Amniotic stem cell (primary cell): Measurements from ENCODE around the gene DTX1.

ENCODE experiments used
- DNase-seq: peaks from one replicate; lab custom pipeline; 2025; lab: John Stamatoyannopoulos, UW

Gene DTX1

DNA sequence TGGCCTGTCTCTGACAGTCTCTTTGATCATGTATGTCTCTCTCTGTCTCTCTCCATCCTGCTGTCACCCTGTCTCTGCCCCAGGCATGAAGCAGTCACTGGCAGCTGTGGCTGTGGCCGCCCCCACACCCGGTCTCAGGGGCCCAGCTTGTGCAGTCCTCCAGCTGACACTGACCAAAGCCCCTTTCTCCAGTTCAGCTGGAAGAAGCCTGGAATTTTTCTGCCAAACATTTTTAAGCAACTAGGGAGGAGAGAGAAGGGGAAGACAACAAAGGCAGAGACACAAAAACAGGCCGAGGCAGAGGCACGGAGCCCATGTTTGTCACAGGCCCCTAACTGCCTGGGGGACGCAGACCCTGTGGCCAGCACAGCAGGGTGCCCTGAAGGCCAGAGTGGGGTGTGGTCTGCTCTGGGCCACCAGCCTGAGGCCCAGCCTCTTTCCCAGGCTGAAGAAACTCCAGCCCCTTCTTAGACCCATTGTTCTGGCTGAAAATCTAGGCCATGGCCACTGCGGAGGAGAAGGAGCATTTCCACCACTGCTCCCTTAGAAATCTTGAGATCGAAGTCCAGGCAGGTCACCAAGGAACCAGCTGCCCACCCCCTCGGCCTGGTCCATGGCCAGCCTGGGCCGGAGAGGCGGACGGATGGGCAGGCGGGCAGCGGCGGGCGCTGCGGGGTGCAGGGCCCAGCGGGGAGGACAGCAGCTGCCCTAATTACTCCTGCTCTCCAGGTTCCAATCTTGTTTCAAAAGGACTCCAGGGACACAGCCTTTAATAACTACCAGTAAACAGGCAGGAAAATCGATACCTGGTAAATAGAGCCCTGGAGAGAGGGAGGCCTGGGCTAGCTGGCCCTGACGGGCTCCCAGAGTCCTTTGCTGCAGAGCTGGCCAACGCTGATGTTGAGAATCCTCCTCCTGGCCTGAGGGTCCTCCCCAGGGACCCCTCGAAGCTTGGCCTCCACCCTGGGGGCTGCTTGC, 14.9 kb downstream of the DTX1 start:
- DNase-seq: no peak

DNA sequence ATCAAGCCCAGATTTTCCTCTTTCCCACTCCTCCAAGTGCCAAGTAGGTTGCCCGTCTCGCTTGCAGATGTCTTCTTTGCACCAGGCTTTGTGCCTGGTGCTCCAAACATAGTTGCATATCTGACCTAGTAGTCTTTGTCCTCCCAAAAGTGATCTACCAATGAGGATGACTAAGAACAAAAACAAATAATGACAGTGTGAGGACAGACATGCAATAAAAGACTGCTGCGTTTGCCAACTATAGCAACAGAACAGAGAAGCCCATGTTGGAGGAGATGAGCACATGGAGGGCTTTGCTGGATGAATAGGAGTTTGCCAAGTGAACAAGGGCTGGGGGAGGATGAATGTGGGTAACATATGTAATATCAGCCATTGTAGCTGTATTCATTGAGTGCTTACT, 15.6 kb downstream of the DTX1 start:
- no peak for DNase-seq

DNA sequence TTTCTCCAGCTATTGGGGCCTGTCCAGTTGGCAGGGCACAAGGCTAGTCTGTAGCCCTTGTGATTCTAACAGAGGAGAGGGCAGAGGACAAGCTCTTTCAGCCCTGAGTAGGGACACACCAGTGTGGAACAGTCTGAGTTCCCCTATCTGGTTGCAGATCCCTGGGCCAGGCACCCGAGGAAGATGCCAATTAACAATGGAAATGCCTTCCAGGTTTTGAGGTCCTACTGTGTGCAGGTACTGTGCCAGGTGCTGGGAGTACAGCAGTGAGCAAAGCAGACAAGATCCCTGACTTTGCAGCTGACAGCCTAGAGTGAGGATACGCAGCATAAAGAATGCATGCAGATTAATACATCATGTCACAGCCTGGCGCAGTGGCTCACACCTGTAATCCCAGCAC, 17.1 kb downstream of the DTX1 start:
- no peak for DNase-seq

DNA sequence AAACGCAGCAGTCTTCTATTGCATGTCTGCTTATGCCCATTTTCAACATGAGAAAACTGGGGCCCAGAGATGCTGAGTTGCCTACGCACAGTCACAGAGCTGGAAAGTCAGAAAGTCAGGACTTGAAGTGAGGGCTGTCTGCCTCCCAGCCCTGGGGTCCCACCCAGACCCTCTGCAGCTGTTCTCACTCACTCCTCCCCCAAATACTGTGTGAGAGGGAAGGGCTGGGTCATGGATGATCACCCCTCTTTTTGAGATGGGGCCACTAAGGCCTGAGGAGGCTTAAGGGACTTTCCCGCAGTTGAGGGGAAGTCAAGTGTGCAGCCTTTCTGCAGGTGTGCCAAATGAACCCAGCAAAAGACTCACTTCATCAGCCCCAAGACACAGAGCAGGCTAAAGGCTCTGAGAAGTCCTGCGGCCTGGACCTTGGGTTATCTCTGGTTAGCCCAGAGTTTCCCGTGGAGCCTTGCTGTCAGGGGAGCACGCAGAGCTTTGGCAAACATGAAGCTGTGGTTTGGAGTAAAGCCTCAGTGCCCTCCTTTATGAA, 18.7 kb downstream of the DTX1 start:
- DNase-seq: no peak

DNA sequence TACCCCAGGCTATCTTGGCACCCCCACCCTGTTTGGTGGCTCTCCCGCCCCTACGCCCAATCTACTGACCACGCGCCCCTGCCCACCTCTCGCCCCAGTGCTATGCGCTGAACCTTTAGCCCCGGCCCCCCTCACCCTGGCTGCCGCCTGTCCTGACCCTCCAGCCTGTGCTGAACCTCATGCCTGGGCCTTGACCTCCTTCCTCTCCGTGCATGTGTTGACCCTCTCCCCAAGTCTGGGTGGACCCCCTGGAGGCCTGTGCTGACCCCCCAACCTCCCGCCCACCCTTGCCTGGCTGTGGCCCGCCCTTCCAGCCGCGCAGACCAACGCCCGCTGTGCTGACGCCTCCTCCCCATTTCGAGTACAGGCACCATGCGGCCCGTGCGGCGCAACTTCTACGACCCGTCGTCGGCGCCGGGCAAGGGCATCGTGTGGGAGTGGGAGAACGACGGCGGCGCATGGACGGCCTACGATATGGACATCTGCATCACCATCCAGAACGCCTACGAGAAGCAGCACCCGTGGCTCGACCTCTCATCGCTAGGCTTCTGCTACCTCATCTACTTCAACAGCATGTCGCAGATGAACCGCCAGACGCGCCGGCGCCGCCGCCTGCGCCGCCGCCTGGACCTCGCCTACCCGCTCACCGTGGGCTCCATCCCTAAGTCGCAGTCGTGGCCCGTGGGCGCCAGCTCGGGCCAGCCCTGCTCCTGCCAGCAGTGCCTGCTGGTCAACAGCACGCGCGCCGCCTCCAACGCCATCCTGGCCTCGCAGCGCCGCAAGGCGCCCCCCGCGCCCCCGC, 20.7 kb downstream of the DTX1 start:
- DNase-seq: no peak

DNA sequence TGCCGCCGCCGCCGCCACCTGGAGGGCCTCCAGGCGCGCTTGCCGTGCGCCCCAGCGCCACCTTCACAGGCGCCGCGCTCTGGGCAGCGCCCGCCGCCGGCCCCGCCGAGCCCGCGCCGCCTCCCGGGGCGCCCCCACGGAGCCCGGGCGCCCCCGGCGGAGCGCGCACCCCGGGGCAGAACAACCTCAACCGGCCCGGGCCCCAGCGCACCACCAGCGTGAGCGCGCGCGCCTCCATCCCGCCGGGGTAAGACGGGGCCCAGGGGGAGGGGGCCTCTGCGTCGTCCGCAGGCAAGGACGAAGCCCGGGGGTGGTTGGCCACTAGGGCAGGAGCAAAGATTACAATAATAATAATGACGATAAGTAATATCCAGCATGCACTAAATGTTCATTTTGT, 21.3 kb downstream of the DTX1 start:
- no peak for DNase-seq

DNA sequence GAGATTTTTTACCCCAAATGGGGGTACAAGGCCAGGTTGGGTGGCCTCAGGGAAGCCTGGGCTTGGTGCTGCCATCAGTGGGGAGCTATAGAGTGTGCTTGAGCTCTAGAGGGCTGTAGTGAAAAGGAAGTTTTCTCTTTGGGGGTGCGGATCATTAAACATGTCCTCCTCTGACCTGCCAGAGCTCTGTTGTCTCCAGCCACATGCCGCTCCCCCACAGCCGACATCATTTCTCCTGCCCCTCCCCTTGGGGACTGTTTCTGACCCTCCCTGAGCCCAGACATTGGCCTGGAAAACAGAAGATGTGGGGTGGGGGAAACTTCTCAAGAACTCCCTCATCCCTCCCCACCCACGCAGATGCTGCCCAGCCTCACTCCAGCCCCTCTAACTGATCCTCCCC, 25.3 kb downstream of the DTX1 start:
- no peak for DNase-seq

DNA sequence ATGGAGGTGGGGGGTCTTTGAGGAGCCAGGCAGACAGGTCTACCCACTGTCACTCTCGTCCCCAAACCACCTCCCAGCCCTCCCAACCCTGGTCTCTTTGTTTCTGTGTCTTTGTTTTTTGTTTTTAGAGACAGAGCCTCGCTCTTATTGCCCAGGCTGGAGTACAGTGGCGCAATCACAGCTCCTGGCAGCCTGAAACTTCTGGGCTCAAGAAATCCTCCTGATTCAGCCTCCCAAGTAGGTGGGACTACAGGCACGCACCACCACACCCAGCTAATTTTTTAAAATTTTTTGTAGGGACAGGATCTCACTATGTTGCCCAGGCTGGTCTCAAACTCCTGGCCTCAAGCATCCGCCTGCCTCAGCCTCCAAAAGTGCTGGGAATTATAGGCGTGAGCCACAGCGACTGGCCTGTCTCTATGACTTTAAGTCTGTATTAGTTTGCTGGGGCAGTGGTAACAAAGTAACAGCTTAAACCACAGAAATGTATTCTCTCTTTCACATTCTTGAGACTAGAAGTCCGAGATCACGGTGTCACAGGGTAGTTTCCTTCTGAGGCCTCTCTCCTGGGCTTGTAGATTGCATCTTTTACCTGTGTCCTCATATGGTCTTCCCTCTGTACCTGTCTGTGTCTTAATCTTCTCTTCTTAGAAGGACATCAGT, 26.1 kb downstream of the DTX1 start:
- DNase-seq: no peak

DNA sequence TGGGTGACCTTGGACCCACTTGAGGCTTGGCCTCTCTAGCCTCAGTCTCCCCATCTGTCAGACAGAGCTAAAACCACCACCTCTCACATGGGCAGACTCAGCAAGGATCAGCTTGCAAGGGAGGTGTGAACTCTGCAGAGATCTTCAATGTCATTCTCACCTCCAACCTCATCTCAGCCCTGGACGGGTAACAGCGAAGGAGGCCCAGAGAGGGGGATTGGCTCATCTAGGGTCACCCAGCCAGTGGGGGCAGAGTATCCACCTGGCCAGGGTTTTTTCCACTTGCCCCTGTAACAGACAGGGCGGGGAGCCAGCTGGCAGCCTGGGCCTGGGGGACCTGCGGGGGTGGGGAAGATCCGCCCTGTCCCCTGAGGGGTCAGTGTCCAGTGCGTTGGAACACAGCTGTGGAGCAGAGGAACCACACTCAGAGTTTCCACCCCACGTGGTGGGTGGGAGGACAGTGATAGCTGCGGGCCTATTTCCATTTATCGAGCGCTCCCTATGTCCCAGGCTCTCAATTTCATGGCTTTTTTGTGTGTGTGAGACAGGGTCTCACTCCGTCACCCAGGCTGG, 27.4 kb downstream of the DTX1 start:
- DNase-seq: no peak

DNA sequence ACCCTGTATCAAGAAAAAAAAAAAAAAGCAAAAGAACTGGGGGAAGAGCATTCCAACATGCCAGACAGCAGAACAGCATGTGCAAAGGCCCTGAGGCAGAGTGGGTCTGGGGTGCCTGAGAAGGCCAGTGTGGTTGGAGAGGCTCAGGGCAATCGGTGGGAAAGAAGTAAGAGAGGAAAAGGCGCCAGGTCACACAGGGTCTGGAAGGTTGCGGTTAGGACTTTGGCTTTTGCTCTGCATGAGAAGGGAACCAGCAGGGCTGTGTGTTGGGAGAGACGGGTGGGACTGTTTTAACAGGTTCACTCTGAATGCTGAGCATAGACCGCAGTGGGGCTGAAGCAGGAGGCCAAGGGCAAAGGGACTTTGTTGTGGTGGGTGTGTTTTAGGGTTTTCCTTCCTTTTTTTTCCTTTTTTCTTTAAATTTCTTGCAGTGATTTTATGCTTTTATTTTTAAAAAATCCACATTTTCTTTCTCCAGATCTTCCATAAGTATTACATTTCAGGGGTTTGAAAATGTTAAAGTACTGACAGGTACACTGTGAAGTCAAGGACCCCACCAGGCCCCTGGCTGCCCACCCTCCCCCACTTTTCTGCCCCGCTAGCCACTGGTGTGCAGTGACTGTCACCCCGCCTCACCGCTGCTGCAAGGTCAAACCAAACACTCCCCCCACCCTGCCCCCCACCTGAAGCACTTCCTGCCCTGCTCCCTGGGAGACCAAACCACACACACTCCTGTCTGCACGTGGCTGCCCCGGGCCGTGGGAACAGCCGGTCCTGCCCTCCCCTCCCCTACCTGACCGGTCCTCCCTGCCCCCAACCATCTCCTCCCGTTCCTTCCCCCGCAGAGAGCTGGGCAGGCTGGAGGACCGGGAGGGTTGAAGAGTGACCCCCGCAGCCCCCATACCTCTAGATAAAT, 30.0 kb downstream of the DTX1 start:
- no peak for DNase-seq

DNA sequence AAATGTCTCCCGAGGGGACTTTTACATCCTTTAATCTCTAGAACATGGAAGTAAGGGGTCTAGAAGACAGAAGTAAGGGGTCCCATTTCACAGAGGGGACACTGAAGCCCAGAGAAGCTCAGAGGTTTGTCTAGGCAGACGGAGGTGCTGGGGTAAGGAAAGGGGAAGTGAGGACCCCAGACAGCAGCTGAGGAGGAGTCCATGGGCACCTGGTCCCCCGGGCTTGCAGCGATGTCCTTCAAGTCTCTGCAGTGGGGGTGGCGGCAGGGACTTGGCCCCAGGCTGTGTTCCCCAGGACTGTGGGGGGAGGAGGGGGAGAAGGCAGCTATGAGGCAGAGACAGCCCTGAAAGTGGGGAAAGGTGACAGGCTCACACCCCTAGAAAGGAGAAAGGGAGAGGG, 30.7 kb downstream of the DTX1 start:
- no peak for DNase-seq

DNA sequence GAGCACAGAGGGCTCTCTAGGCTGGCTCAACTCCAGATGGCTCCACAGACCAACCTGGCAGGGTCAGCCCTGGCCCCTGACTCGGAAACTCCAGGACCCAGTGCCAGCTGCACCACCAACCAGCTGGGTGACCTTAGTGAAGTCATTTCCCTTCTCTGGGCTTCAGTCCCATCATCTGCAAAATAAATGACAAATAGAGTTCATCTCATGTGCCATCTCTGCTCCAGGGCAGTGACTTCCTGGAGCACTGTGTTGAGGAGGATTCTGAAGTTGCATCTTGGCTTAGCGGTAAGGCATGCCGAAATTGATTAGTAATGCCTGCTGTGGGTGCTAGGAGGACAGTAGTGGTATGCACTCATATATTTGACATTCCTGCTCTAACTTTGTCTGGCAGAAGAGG, 31.5 kb downstream of the DTX1 start:
- DNase-seq: no peak

DNA sequence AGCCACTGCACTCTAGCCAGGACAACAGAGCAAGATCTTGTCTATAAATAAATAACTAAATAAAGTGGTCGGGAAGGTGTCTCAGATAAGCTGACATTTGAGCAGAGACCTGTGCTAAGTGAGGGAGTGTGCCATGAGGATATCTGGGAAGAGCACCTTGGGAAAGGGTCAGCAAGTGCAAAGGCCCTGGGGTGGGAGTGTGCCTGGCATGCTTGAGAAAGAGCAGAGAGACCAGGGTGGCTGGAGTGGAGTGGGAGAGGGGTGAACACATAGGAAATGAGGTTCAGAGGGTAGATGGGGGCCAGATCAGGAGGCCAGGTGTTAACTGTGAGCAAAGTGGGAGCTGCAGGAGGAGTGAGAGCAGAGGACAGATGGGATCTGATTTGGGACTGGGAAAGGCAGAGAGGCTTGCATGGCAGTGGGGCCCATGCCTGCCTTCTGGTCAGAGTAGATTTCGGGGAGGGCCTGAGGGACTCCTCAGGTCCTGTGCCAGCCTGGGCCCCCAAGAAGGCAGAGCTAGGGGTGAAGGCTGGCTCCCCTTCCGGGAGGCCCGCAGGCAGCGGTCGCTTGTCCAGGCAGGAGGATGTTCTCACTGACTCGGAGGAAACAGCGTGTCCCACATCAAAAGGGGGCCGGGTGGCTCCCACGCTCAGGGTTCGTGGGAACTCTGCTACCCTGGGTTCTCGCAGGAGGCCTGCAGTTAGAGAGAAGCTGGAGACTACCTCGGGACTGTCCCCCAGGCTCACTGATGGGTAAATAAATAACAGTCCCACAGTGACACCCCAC, 32.6 kb downstream of the DTX1 start:
- no peak for DNase-seq

DNA sequence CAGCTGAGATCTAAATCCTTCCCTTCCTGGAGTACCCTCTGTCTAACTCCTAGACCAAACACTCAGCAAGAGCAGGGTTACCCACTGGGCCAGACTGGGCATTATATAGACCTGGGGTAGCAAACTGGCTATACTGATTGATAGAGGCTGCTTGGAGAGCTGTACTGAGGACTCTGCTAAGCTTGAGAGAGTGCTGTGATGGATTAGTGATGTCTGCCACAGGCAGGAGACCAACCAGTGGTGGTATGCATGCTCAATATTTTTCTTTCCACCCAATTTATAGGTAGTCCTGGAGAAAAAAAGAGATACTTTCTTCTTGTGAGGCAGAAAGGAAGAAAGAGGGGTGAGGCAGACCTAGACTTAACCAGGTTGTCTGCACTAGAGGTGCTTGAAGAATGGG, 33.3 kb downstream of the DTX1 start:
- DNase-seq: no peak

DNA sequence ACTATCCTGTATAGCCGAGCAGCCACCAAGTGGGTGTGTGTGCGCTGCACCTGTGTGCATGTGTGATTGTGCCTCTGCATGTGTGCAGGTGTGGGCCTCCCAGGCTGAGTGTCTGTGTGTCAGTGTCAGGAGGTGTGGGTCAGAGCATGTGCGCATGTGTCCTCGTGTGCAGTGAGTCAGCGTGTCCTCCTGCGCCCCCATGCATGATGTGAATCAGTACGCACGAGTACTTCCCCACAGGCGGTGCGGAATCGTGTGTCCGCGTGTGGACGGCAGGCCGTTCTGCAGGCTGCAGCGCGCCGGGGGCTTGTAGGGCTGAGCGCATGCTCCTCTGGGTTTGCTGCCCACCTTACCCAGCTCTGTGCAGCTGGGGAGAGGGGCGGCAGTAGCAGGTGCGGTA, 34.2 kb downstream of the DTX1 start:
- DNase-seq: no peak

DNA sequence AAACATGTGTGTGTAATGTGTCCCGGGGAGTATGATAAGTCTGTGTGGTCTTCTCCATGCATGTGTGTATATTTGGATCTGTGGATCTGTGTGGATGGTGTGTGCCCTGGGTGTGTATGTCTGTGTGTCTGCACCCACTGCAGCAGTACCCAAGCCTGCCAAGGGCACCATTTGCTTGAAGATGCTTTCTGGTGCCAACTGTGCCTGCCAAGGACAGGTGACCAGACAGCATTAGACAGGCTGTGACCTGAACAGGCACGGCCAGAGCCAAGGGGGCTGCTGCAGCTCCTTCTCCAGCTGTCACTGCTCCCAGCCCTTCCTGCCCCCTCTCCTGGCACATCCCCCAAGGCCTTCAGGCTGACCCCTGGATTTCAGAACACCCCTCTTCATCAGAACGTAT, 35.0 kb downstream of the DTX1 start:
- DNase-seq: no peak

DNA sequence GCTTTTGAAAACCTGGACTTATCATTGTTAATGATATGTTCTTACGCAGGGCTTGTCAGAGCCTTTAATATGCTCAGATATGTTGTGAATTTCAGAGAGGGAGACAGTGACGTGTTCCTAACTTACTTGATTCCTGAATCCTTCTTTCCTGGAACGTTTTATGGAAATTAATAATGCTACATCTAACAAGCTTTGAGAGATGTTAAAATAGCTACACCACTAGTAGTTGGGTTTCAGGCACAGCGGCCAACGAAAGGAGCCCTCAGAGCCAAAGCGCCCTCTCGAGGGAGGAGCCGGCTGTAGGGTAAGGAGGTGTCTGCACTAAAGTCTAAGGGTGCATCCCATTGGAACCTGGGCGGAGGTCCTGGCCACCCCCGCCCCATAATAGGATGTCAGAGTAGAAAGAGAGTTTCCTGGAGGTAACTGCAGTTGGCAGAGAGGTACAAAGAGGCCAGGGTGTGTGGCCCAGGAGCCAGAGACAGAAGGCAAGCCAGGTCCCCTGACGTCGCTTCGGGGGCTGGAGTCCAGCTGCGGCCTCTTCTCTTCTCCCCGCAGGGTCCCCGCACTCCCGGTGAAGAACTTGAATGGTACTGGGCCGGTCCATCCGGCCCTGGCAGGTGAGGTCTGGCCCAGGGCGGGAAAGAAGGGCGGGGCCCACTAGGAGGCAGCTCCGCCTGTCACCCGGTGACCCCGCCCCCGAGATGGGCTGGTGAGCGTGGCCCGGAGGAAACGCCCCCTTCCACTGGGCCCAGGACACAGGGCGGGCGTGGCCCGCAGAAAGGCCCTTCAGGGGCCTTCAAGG, 36.3 kb downstream of the DTX1 start:
- DNase-seq: no peak

DNA sequence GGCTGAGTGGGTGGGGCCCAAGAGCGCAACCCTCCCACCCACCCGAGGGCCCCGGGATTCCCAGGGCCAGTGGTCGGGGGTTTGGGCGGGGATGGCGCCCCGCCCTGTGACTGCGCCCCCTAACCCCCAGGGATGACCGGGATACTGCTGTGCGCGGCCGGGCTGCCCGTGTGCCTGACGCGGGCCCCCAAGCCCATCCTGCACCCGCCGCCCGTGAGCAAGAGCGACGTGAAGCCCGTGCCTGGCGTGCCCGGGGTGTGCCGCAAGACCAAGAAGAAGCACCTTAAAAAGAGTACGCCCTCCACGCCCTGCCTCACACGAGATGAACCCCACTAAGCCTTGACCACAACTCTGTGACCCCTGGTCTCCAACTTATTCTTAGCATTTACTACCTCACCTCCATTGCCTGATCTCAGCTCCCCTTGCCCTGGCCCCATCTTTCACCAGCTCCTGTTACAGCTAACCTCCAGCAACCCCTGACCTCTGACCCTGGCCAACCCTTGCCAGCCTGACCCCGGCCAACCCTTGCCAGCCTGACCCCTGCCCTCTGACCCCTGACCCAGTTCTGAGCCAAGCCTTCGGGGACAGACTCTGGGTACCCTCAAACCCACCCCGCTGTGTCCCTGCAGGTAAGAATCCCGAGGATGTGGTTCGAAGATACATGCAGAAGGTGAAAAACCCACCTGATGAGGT, 37.0 kb downstream of the DTX1 start:
- DNase-seq: no peak

DNA sequence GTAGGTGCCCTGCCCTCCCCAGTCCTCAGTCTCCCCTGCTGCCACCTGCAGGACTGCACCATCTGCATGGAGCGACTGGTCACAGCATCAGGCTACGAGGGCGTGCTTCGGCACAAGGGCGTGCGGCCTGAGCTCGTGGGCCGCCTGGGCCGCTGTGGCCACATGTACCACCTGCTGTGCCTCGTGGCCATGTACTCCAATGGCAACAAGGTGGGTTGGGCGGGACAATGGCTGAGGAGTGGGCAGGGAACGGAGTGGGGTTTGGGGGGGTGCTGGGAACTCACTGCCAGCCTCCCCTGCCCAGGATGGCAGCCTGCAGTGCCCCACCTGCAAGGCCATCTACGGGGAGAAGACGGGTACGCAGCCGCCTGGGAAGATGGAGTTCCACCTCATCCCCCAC, 38.2 kb downstream of the DTX1 start:
- DNase-seq: no peak
